Testis (tissue), 3 donors: Measurements from ENCODE around the gene OTOF. TPM values are rescaled to one million over a fixed set of nuclear protein-coding genes. Genes with fewer than 3 reads are reported as not detected.

Experiments
- DNase-seq: peaks from one replicate; pipeline ENCODE4 v3.0.0-alpha.2; 2019
- H3K27ac ChIP-seq, 2 donors: fragments of 200-600 bp; sonication (generic); one replicate each; pipeline ENCODE4 v1.5.1; 2019
- H3K27me3 ChIP-seq: fragments of 200-600 bp; sonication (generic); one replicate; pipeline ENCODE4 v1.5.1; 2019
- H3K36me3 ChIP-seq: fragments of 200-600 bp; sonication (generic); one replicate; pipeline ENCODE4 v1.5.1; 2017; ENCODE audit warnings: low read depth; ENCODE audit errors: missing control alignments
- H3K4me1 ChIP-seq: fragments of 200-600 bp; sonication (generic); one replicate; pipeline ENCODE4 v1.5.1; 2019
- H3K4me3 ChIP-seq, 2 donors: fragments of 200-600 bp; sonication (generic); one replicate each; pipeline ENCODE4 v1.5.1; 2017 to 2019
- H3K9me3 ChIP-seq: fragments of 200-600 bp; sonication (generic); one replicate; pipeline ENCODE4 v1.5.1; 2017
- POLR2A ChIP-seq: fragments of 450-650 bp; IDR thresholded peaks from one replicate; pipeline ENCODE4 v1.6.1; 2017; ENCODE audit warnings: antibody characterized with exemption, mild to moderate bottlenecking, moderate library complexity
- WGBS, 2 donors: methylation state at CpG; one replicate each; pipeline ENCODE4 v1.1.5; 2018; 5-methylcytosine and 5-hydroxymethylcytosine counted together
- intact Hi-C: fragments of 100-400 bp; cut with DNase I; formaldehyde crosslinking; loops from one replicate; pipeline ENCODE4 v1.15.1; 2023; ENCODE audit warnings: low total_unique reads
- polyA plus RNA-seq: library from polyadenylated mRNA; stranded (reverse); fragments of 350-450 nt; fragmentation: Illumina TruSeq; extraction: RNeasy Lipid Tissue Mini Kit (QIAGEN cat#74804); gene quantifications from one replicate; pipeline ENCODE4 v1.2.3, GENCODE V29; 2014; ENCODE audit warnings: low read depth, low replicate concordance; ENCODE audit not compliant: insufficient read depth
- total RNA-seq, 2 donors: library from RNA; depleted of rRNA; stranded (reverse); fragments of >200 nt; gene quantifications; one replicate each; pipeline ENCODE4 v1.2.3, GENCODE V29; 2016
- TF ChIP-seq, protein P1 (sequence below), 3 experiments: fragments of 450-650 bp in 2 of 3; fragments of 200-600 bp in 1 of 3; sonication (generic) in 1 of 3; IDR thresholded peaks; one replicate each; pipeline ENCODE4 v1.5.1; 2016 to 2019; ENCODE audit warnings: antibody characterized with exemption in 3 of 3, mild to moderate bottlenecking in 2 of 3, moderate library complexity in 1 of 3

OTOF gene
- total and polyA plus RNA-seq, 3 donors from 2014 or later = 1.6 to 2.2 (median 1.7) TPM

DNA sequence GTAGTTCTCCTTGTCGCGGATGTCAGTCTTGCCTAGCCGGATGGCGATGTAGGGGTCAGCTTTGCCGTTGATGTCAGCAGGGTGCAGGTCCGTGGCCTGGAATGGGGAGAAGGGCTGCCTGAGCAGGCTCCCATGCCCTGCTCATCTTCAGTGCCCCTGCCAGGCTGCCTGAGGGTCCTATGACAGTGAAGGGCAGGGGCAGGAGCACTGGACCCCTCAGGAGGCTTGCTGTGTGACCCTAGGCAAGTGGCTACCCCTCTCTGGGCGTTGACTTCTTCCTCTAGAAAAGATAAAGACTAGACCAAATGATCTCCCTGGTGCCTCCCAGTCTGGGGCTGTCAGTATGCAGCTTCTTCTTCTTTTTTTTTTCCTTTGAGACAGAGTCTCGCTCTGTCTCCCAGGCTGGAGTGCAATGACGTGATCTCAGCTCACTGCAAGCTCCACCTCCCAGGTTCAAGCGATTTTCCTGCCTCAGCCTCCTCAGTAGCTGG lies 11.9 kb downstream of the OTOF start:
- Histone ChIP-seq H3K4me3 (no peak overlapping the region), H3K27ac (no peak overlapping the region), H3K27me3 (no peaks in the 10 kb centered on the region), H3K36me3 (no peaks in the 10 kb centered on the region), H3K9me3 (no peaks in the 10 kb centered on the region), H3K4me1 (no peaks in the 10 kb centered on the region)
- 85 to 92% methylated on average over 6 to 10 of the region's 10 CpGs for WGBS, 2 donors
- DNase-seq = no peak
- intact Hi-C loops = no loop called here
- no peak for TF ChIP-seq POLR2A
- TF ChIP-seq, protein P1, sequence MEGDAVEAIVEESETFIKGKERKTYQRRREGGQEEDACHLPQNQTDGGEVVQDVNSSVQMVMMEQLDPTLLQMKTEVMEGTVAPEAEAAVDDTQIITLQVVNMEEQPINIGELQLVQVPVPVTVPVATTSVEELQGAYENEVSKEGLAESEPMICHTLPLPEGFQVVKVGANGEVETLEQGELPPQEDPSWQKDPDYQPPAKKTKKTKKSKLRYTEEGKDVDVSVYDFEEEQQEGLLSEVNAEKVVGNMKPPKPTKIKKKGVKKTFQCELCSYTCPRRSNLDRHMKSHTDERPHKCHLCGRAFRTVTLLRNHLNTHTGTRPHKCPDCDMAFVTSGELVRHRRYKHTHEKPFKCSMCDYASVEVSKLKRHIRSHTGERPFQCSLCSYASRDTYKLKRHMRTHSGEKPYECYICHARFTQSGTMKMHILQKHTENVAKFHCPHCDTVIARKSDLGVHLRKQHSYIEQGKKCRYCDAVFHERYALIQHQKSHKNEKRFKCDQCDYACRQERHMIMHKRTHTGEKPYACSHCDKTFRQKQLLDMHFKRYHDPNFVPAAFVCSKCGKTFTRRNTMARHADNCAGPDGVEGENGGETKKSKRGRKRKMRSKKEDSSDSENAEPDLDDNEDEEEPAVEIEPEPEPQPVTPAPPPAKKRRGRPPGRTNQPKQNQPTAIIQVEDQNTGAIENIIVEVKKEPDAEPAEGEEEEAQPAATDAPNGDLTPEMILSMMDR (IDR thresholded peaks at IDR 0.05) = no peak

DNA sequence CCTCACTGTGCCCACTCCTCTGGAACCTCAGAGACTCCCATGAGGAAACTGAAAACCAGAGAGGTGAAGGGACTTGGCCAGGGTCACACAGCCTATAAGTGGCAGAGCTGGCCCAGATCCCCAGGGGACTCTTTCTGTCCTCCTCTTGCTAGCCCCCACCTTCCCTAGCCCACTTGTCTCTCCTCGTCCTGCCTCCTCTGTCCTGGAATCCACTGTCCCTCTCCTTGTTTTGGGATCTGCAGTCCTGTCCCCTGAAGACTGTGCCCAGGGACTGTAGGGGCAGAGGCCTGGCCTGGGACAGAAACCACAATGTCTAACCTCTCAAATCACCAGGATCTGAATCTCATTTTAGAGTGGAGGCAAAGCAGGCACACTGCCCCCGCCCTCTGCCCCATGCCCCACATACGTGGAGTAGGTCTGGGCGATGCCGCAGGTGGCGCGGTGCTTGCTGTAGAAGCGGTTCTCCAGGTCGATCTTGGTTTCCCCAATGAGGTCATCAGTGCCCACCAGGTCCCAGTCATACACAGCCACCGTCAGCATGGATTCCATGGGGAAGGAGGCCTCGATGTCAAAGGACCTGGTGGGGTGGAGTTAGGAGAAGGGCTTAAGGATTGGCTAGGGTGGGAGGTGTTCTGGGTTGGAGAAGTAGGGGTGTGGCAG lies 12.5 kb downstream of the OTOF start:
- intact Hi-C loops = no loop called here
- Histone ChIP-seq H3K27ac (no peak overlapping the region), H3K9me3 (no peaks in the 10 kb centered on the region), H3K27me3 (no peaks in the 10 kb centered on the region), H3K4me1 (no peaks in the 10 kb centered on the region), H3K36me3 (no peaks in the 10 kb centered on the region), H3K4me3 (no peak overlapping the region)
- 90 to 94% methylated on average over 11 of the region's 11 CpGs for WGBS, 2 donors
- TF ChIP-seq, protein P1 (IDR thresholded peaks at IDR 0.05) = no peak
- TF ChIP-seq POLR2A = no peak
- no peak for DNase-seq

DNA sequence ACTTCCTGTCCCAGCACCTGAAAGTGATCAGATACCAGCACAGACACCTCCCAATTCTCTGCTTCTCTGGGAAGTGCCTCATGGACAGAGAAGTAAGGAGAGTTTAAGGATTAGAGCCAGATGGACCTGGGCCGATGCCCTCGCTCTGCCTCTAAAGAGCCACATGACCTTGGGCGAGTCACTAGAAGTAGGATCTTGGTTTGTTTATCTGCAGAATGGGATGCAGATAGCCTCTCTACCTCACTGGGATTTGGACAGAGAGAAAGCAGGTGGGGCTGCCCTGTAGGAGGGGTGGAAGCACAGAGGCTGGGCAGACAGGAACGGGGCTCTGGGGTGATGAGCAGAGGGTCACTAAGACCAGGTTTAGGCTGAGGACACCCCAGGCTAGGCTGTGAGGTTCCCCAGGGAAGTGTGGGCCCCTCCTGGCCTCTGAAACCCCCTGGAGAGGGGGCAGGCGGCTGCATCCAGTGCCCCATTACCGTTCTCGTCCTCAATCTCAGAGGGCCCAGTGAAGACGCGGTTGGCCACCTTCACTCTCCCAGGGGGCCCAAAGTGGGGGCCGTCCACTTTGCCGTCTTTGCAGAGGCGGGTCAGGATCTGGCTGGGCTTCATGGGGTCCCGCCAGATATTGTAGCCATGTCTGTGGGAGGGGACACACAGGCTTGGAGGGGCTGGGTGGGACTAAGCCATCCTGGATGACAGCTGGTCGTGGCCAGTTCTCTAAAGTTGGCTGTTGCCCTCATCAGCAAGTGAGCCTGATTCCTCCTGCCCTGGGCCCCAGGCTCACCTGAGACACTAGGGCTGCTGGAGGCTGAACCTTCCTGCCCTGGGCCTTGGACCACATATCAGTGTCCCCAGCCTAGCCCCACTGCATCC lies 13.3 kb downstream of the OTOF start:
- 86 to 87% methylated on average over 4 to 14 of the region's 14 CpGs for WGBS, 2 donors
- no peak for DNase-seq

DNA sequence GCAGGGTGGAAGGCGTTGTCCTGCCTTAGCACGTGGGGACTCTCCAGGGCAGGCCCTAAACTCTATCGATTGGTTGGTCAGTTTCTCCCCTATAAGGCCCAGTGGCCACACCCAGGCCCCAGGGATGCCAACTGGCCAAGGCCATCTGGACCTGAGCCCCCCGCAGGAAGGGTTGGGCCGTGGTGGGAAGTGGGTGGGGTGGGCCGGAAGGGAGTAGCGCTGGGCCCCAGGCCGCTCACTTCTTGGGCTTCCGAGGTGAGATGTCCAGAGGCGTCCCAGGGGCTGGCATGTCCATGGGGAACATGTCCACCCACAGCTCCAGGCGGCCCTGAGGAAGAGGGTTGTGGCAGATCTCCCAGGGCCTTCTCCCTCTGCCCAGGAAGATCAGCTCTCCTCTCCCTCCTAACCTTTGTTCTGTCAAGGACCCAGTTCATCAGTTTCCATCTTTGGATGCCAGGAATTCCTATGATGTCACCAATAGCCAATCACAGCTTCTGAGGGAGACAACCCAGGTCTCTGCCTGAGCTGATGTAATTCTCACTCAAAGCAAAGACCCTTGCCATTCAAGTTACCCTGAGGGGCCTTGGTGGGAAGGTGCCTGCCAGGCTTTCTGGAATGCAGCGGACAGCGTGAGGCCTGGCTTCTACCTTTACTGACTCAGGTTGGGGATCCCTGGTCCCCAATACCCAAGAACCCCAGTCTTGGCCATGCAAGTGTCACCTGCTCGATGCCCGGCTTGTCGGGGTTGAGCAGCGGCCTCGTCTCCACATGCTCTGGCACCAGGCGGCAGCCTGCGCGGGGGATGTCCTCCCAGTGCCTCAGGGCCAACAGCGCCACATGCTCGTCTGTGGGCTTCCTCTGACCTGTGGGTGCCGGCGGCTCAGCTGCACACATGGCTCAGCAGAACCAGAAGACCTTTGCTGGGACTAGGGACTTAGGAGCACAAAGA lies 14.4 kb downstream of the OTOF start:
- H3K27ac ChIP-seq = no peak overlapping the region
- no peaks in the 10 kb centered on the region for H3K9me3 ChIP-seq
- no peaks in the 10 kb centered on the region for H3K36me3 ChIP-seq
- TF ChIP-seq, protein P1 (IDR thresholded peaks at IDR 0.05) = no peak
- no peak for TF ChIP-seq POLR2A
- no peak for DNase-seq
- no peaks in the 10 kb centered on the region for H3K27me3 ChIP-seq
- H3K4me3 ChIP-seq = no peak overlapping the region
- 90 to 97% methylated on average over 7 to 25 of the region's 25 CpGs for WGBS, 2 donors
- H3K4me1 ChIP-seq = no peaks in the 10 kb centered on the region
- intact Hi-C loops = no loop called here

More for the DNA sequence above, 13.3 kb downstream of the OTOF start:
- Histone ChIP-seq H3K36me3 (no peaks in the 10 kb centered on the region), H3K4me3 (no peak overlapping the region), H3K27me3 (no peaks in the 10 kb centered on the region), H3K4me1 (no peaks in the 10 kb centered on the region), H3K9me3 (no peaks in the 10 kb centered on the region), H3K27ac (no peak overlapping the region)
- TF ChIP-seq, protein P1 (IDR thresholded peaks at IDR 0.05) = no peak
- no peak for TF ChIP-seq POLR2A
- intact Hi-C loops = no loop called here
